DMS114 treated with DMSO at 0.1 percent for 48 hours (cell line): Measurements from ENCODE around the gene WDR62.
A peak's percentile ranks its signal among the peaks of the same experiment; 100 is the strongest.
"Not testable (repeated sequence)": the region's sequence is repeated elsewhere in the genome, so short reads cannot be mapped to it uniquely, and the experiment has no call there.

Experiments
- DNase-seq: peaks from one replicate; lab custom pipeline; 2025; ENCODE audit not compliant: unreplicated experiment; lab: John Stamatoyannopoulos, UW

Gene WDR62

GRCh38 chr19:36106991-36107390, 52.3 kb downstream of the WDR62 start:
- no peak for DNase-seq

GRCh38 chr19:36108684-36109083, 54.0 kb downstream of the WDR62 start:
- DNase-seq = no peak

GRCh38 chr19:36110487-36111199, 55.9 kb downstream of the WDR62 start, which contains the start of gene OVOL3:
Gene OVOL3 (plus strand): TSS chr19:36111143. CDS start chr19:36111203, 60 bp downstream.
- no peak for DNase-seq

GRCh38 chr19:36111200-36111539, 56.5 kb downstream of the WDR62 start:
- no peak for DNase-seq

GRCh38 chr19:36112678-36113077, 58.0 kb downstream of the WDR62 start:
- DNase-seq = no peak

- DNase-seq = no peak
Measured at GRCh38 chr19:36113425-36113824, 58.7 kb downstream of the WDR62 start.

GRCh38 chr19:36113894-36114720, 59.4 kb downstream of the WDR62 start:
- DNase-seq = no peak

- DNase-seq = peak; percentile 99
Measured at GRCh38 chr19:36114721-36115452, 60.2 kb downstream of the WDR62 start, which contains the start of gene POLR2I. Gene POLR2I (minus strand): TSS chr19:36114875. CDS start chr19:36114856, 19 bp downstream.

GRCh38 chr19:36115453-36116343, 61.0 kb downstream of the WDR62 start, which contains the start of gene TBCB:
Gene TBCB (plus strand): TSS chr19:36115468. CDS start chr19:36115561, 93 bp downstream.
- DNase-seq = no peak

- DNase-seq = no peak
Measured at GRCh38 chr19:36116344-36116637, 61.6 kb downstream of the WDR62 start.

GRCh38 chr19:36120092-36120983, 65.6 kb downstream of the WDR62 start:
- DNase-seq = no peak

- DNase-seq = no peak
Measured at GRCh38 chr19:36120984-36121358, 66.3 kb downstream of the WDR62 start.

- no peak for DNase-seq
Measured at GRCh38 chr19:36121486-36122124, 66.9 kb downstream of the WDR62 start.

- no peak for DNase-seq
Measured at GRCh38 chr19:36125557-36125956, 70.9 kb downstream of the WDR62 start.

- no peak for DNase-seq
Measured at GRCh38 chr19:36128392-36128736, 73.7 kb downstream of the WDR62 start.

- DNase-seq = not testable (repeated sequence)
Measured at GRCh38 chr19:36131221-36131620, 76.5 kb downstream of the WDR62 start.

GRCh38 chr19:36134867-36135266, 80.2 kb downstream of the WDR62 start:
- DNase-seq = not testable (repeated sequence)

- DNase-seq = no peak
Measured at GRCh38 chr19:36136964-36137686, 82.4 kb downstream of the WDR62 start.

- no peak for DNase-seq
Measured at GRCh38 chr19:36139120-36139472, 84.4 kb downstream of the WDR62 start.
